Measurements from ENCODE around the gene JUP. TPM values are rescaled to one million over a fixed set of nuclear protein-coding genes. Genes with fewer than 3 reads are reported as not detected.

The JUP gene
- total RNA-seq, 4 donors from 2014 or later, result 709 to 2,355 (median 1,148) TPM

- no peak for TF ChIP-seq CTCF (IDR thresholded peaks at IDR 0.05)
- no peak for TF ChIP-seq POLR2A (IDR thresholded peaks at IDR 0.05)
- H3K4me3 ChIP-seq, result peak overlapping the region; percentile 29 to 67 (median 52)
- DNase-seq, result no peak
- H3K36me3 ChIP-seq, result no peaks in the 10 kb centered on the region
- H3K9me3 ChIP-seq, result no peaks in the 10 kb centered on the region
- peaks cover 18 to 52% (median 28%) of the 10 kb centered on the region in 3 donors for H3K4me1 ChIP-seq
- H3K27me3 ChIP-seq, result peaks cover 5 to 84% (median 13%) of the 10 kb centered on the region in 4 donors
- H3K27ac ChIP-seq, result no peak overlapping the region
- 12 to 18% methylated on average over 12 to 22 of the region's 40 CpGs for WGBS, 2 donors
- intact Hi-C loops (cut with DNase I), result no loop called here
Measured at GRCh38 chr17:41733348-41734138, 53.0 kb downstream of the JUP start.

- Histone ChIP-seq H3K4me3 (no peak overlapping the region), H3K4me1 (peaks cover 18 to 41% (median 21%) of the 10 kb centered on the region in 3 donors), H3K36me3 (no peaks in the 10 kb centered on the region), H3K27ac (no peak overlapping the region), H3K9me3 (no peaks in the 10 kb centered on the region), H3K27me3 (peaks cover 5 to 89% (median 10%) of the 10 kb centered on the region in 4 donors)
- no peak for TF ChIP-seq POLR2A (IDR thresholded peaks at IDR 0.05)
- TF ChIP-seq CTCF (IDR thresholded peaks at IDR 0.05), result no peak
- no peak for DNase-seq
- 67 to 95% methylated on average over 3 of the region's 3 CpGs for WGBS, 2 donors
- intact Hi-C loops (cut with DNase I), result no loop called here
Measured at GRCh38 chr17:41731836-41732235, 54.7 kb downstream of the JUP start.

- H3K9me3 ChIP-seq, result no peaks in the 10 kb centered on the region
- no peak overlapping the region for H3K27ac ChIP-seq
- no peak overlapping the region for H3K4me3 ChIP-seq
- no peaks in the 10 kb centered on the region for H3K36me3 ChIP-seq
- WGBS, 2 donors, result 73 to 76% methylated on average over 2 to 4 of the region's 4 CpGs
- TF ChIP-seq CTCF (IDR thresholded peaks at IDR 0.05) (no peak), POLR2A (IDR thresholded peaks at IDR 0.05) (no peak)
- intact Hi-C loops (cut with DNase I), result no loop called here
- H3K27me3 ChIP-seq, result peaks cover 5 to 75% (median 10%) of the 10 kb centered on the region in 4 donors
- DNase-seq, result no peak
- H3K4me1 ChIP-seq, result peaks cover 18 to 41% (median 23%) of the 10 kb centered on the region in 3 donors
Measured at GRCh38 chr17:41730479-41730878, 56.0 kb downstream of the JUP start.

- no peak overlapping the region for H3K27ac ChIP-seq
- DNase-seq, result no peak
Measured at GRCh38 chr17:41728056-41728455, 58.5 kb downstream of the JUP start.

More at GRCh38 chr17:41728056-41728455, 58.5 kb downstream of the JUP start:
- intact Hi-C loops (cut with DNase I), result no loop called here
- Histone ChIP-seq H3K4me3 (no peak overlapping the region), H3K9me3 (no peaks in the 10 kb centered on the region), H3K4me1 (peaks cover 0 to 21% (median 4%) of the 10 kb centered on the region in 3 donors), H3K36me3 (no peaks in the 10 kb centered on the region), H3K27me3 (peaks cover 0 to 60% (median 0%) of the 10 kb centered on the region in 4 donors)
- no peak for TF ChIP-seq POLR2A (IDR thresholded peaks at IDR 0.05)
- TF ChIP-seq CTCF (IDR thresholded peaks at IDR 0.05), result no peak
- 82 to 100% methylated on average over 1 to 4 of the region's 12 CpGs for WGBS, 2 donors

Measured in esophagus squamous epithelium (tissue), 5 donors.